Measurements from ENCODE around the gene PLAAT3.
"Not testable (repeated sequence)": the region's sequence is repeated elsewhere in the genome, so short reads cannot be mapped to it uniquely, and the experiment has no call there.

DNA sequence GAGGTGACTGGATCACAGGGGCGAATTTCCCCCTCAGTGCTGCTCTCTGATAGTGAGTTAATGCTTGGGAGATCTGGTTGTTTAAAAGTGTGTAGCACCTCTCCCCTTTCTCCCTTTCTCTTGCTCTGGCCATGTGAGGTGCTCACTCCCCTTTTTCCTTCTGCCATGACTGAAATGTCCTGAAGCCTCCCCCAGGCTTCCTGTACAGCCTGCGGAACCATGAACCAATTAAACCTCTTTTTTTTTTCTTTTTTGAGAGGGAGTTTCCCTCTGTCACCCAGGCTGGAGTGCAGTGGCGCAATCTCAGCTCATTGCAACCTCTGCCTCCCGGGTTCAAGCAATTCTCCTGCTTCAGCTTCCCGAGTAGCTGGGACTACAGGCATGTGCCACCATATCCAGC is 3.5 kb upstream of the PLAAT3 start:
- TF ChIP-seq, protein P1, sequence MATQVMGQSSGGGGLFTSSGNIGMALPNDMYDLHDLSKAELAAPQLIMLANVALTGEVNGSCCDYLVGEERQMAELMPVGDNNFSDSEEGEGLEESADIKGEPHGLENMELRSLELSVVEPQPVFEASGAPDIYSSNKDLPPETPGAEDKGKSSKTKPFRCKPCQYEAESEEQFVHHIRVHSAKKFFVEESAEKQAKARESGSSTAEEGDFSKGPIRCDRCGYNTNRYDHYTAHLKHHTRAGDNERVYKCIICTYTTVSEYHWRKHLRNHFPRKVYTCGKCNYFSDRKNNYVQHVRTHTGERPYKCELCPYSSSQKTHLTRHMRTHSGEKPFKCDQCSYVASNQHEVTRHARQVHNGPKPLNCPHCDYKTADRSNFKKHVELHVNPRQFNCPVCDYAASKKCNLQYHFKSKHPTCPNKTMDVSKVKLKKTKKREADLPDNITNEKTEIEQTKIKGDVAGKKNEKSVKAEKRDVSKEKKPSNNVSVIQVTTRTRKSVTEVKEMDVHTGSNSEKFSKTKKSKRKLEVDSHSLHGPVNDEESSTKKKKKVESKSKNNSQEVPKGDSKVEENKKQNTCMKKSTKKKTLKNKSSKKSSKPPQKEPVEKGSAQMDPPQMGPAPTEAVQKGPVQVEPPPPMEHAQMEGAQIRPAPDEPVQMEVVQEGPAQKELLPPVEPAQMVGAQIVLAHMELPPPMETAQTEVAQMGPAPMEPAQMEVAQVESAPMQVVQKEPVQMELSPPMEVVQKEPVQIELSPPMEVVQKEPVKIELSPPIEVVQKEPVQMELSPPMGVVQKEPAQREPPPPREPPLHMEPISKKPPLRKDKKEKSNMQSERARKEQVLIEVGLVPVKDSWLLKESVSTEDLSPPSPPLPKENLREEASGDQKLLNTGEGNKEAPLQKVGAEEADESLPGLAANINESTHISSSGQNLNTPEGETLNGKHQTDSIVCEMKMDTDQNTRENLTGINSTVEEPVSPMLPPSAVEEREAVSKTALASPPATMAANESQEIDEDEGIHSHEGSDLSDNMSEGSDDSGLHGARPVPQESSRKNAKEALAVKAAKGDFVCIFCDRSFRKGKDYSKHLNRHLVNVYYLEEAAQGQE (IDR thresholded peaks at IDR 0.05; ENCODE audit: insufficient read depth in 1 of 2, low read depth in 2 of 2, low read length in 1 of 2), result not testable (repeated sequence)
- TF ChIP-seq, protein P2, sequence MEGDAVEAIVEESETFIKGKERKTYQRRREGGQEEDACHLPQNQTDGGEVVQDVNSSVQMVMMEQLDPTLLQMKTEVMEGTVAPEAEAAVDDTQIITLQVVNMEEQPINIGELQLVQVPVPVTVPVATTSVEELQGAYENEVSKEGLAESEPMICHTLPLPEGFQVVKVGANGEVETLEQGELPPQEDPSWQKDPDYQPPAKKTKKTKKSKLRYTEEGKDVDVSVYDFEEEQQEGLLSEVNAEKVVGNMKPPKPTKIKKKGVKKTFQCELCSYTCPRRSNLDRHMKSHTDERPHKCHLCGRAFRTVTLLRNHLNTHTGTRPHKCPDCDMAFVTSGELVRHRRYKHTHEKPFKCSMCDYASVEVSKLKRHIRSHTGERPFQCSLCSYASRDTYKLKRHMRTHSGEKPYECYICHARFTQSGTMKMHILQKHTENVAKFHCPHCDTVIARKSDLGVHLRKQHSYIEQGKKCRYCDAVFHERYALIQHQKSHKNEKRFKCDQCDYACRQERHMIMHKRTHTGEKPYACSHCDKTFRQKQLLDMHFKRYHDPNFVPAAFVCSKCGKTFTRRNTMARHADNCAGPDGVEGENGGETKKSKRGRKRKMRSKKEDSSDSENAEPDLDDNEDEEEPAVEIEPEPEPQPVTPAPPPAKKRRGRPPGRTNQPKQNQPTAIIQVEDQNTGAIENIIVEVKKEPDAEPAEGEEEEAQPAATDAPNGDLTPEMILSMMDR (IDR thresholded peaks at IDR 0.05), result not testable (repeated sequence)
